A172 (cell line): ENCODE results near the gene UQCRQ. TPM values are rescaled to one million over a fixed set of nuclear protein-coding genes. Genes with fewer than 3 reads are reported as not detected.
"Not testable (repeated sequence)": the region's sequence is repeated elsewhere in the genome, so short reads cannot be mapped to it uniquely, and the experiment has no call there.

Source experiments
- DNase-seq: peaks from one replicate; pipeline ENCODE4 v3.0.0-alpha.2; 2015; ENCODE audit warnings: low spot score
- total RNA-seq: library from RNA; depleted of rRNA; stranded (reverse); fragments of >200 nt; shearing (Covaris generic); gene quantifications from 2 replicates; pipeline ENCODE4 v1.2.3, GENCODE V29; 2014

The UQCRQ gene
- total RNA-seq, 1 experiment from 2014 or later, result 275 TPM

DNA sequence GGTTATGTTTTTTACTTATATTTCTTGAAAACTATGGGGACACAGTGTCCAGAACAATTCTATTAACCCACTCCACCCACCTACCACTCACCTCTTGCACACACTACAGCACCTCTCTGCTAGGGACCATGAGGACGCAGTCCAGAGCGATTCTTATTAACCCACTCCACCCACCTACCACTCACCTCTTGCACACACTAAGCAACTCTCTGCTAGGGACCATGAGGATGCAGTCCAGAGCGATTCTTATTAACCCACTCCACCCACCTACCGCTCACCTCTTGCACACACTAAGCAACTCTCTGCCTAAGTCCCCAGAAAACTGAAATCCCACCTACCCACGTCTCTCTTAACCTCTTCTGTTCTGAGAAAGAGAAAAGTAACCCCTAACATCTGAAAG is 33.8 kb upstream of the UQCRQ start:
- DNase-seq, result no peak

DNA sequence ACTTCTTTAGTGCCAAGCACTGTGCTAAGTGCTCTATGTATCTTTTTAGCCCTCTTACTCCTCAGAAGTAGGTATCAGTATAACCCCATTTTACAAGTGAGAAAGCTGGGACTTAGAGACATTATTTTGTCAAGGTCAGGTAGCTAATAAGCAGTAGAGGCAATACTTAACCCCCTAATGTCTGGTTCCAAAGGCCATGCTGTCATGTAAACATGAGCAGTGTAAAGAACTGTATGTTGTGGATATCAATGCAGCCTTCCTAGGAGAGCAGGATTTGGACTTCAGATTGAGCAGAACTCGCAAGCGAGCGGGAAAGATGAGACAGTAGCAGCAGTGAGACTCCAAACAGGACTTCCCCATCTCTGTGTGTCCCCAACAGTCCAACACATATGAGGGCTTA is 32.4 kb upstream of the UQCRQ start:
- DNase-seq, result no peak

DNA sequence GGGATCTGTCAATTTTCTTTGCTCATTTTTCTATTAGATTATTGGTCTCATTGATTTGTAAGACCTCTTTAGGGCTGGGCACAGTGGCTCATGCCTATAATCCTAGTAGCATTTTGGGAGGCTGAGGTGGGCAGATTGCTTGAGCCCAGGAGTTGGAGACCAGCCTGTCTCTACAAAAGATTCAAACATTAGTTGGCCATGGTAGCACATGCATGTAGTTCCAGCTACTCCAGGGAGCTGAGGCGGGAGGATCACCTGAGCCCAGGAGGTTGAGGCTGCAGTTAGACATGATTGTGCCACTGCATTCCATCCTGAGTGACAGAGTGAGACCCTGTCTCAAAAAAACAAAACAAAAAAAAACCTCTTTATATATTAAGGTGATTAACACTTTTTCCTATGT is 29.6 kb upstream of the UQCRQ start:
- DNase-seq, result no peak

DNA sequence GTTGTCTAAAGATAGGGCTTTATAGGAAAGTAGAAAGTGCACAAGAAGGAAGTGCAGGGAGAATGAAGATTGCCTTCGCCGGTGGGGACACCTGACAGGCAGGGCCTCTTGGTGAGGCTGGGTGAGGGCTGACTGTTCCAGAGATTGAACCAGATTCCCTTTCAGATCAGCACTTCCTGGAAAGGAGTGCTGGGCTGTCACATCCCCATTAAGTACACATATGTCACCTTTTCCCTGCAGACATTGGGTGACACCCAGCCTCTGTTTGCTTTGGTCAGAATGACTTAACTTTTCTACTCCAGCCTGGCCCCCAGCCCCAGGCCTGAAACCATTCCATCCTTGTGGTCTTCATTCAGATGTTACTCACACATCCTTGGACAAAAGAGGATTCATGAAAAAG is 28.6 kb upstream of the UQCRQ start:
- no peak for DNase-seq

DNA sequence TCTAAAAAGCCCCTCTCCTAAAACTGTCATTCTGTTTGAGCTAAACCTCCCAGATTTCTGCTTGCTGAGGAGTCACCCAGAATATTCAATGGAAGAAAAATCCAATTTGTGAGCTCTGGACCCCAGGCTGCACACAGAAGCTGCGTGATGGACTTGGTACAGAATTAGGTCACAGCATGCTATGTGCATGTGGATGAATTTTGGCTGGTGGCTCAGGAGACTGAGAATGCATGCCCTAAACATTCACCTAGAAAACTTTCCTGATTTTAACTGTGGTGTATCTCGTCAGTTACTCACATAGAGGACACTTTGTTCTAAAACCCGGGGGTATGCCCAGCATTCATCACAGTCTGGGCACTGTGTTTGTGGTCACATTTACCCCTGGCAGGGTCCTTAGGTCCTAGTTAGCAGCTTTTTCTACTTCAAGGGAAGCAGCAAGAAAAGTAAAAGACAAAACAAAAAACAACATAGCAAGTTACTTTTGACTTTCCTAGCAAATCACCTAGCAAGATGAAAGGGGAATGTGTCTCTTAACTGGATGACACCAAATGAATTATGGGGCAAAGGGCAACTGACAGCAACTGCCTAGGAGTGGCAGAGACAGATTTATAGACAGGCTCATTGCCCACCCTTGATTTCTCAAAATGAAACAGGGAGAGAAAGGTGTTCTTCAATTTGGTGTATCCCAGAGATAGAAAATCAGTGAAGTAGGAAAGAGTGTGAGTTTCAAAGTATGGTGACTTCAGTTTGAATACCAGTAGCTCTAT is 27.7 kb upstream of the UQCRQ start:
- DNase-seq, result no peak

DNA sequence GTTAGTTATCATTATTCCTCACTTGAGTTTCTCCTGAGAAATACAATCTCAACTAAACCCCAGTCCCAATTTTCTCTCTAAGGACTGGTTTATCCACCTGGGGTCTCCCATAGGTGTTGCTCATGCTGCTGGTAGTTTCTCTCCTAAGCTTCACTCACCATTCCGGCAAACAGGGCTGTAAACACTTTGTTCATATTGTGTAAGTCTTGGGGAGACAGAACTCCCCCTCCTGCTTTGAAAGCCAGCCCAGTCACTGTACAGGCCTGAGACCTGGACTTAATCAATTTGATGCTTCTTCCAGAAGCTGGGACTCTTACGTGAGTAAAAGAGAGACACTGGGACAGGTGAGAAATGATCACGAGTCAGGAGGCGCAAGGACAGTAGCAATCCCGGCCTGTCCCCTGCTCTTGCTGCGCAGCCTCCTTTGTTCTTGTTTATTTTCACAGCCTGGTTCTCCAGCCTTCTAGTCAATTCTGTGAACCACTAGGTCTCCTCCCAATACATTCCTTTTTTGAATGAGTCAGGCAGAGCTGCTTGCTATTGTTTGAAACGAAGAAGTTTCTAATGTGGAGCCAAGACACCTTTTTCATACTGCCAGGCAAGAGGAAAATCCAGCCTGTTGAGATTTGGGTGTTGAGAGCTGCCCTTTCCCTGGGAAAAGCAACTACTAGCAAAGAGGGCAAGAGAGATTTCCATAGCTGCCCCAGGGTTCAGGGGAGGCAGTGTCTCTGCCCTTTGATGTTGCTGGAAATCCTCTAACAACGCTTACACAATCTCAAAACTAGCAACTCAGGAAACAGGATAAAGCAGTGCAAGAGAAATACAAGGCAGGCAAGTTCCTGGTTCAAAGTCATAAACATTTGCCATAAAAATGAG is 26.8 kb upstream of the UQCRQ start:
- DNase-seq, result no peak

DNA sequence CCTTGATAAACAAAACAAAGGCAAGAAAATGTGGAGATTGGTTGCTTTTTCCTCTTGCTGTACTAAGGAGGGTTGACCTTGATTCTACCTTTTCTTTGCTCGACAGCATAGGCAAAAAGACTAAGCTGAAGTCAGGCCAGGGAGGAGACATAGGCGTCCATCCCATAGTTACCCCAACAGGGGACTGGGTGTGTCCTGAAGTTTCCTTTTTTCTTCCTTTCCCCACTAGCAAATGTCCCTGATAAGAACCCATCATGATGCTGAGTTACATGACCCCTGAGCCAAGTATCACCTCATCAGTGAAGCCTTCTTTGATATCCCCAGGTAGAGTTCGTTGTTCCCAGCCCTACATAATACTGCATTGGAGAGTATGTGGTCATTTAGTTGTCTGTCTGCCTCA is 26.1 kb upstream of the UQCRQ start:
- DNase-seq, result no peak

DNA sequence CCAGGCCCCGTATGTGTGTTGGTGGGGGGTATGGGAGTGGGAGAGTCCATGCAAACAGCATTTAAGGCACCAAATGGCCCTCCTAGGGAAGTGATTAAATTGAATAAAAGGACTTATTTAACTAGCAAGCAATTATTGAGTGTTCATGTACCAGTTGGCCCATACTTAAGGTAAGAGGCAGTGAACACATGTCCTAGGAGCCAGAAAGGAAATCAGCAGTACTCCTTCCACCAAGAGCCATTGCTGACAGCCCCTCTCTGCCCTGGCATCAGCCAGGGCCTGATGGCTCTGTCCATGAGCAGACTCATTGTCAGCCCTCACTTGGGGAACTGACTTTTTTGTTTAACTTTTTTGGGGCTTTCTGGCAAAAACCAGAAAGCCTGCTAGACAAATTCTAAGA is 25.5 kb upstream of the UQCRQ start:
- no peak for DNase-seq

DNA sequence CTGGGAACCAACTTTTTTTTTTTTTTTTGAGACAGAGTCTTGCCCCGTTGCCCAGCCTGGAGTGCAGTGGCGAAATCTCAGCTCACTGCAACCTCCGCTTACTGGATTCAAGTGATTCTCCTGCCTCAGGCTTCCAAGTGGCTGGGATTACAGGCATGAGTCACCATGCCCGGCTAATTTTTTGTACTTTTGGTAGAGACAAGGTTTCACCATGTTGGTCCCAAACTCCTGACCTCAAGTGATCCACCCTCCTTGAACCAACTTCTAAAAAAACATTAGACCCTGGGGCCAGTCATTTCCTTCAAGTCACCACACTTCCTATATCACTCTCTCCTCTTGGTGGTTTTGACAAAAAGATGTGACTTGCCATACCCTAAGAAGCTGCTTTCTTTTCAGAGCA is 25.1 kb upstream of the UQCRQ start:
- peak; percentile 24 for DNase-seq

DNA sequence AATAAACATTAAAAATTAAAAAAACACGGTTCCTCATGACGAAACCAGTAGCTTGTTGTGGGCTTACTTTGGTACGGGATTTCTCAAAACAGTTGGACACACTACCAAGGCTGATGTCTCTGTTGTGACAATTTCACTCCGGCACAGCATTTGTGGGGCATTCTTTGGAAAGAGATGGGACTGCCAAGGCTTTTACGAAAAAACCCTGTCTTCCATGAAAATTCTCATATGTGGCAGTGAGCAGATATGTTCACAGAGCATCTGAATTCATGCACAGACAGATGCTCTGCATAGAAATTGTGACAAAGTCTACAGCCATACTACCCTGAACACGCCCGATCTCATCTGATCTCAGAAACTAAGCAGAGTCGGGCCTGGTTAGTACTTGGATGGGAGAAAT is 18.2 kb upstream of the UQCRQ start:
- DNase-seq, result no peak

DNA sequence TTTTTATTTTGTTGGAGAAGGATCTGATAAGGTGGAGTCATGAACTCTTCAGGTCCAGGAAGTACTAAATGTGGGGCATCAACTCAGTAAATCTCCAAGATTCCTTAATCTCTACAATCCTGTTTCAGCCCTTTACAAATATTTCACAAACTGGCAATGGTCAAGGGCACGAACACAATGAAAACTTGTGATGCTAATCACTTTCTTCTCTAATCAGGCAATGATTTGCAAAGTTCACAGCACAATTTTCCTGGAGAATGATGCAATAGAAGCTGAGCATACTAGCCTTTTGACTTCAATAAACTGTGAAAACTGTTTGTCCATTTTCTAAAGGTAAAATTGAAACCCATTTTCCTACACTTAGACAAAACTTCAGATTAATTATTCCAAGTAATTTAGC is 17.1 kb upstream of the UQCRQ start:
- DNase-seq, result no peak

DNA sequence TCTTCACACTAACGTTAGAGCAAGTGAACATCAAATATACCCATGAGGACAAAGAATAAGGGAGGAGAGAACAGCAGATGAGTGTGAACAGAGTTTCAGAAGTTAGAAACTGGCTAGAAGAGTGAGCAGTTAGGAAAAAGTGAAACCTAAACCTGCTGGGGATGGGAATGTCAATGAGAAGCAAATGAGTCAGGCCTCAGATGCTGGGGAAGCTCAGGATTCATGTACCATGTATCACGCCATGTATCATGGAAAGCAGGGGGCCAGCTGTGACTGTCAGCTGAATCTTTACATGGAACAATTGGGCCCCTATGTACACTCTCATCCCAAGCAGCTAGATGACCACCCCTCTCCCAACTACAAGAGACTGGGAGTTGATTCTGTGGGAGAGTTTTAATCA is 16.4 kb upstream of the UQCRQ start:
- no peak for DNase-seq

DNA sequence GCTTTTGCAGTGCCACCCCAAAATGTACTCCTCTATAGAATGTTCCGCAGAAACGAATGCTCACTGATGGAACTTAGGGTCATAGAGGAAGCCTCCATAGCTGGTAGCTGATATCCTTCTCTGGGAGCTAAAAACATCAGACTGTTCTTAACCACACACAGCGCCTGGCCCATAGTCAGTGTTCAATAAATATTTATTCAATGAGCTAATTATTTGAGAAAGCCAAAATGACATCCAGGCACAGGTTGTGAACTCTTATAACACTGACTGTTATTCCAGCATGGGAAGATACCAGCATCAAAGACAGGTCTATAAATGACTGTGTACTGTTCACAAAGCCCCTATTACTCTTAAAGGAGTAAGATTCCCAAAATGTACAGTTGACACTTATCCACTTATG is 13.1 kb upstream of the UQCRQ start:
- DNase-seq, result no peak

DNA sequence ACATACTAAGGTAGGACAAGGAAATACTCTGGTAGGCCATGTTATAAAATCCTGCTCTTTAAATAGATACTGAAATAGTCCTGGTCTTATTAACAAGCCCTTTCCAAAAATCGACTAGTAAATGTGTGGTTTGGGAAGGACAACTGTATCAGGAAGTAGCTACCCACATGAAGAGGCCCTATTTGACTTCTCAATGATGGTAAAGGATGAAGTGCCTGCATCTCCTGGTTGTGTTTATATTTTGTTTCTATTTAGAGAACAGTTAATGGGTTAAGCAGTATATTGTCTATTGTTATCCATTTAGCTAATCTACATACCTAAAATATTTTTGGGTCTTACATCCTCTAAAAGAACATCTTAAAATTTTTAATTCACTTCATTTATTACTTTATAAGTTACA is 12.7 kb upstream of the UQCRQ start:
- no peak for DNase-seq

DNA sequence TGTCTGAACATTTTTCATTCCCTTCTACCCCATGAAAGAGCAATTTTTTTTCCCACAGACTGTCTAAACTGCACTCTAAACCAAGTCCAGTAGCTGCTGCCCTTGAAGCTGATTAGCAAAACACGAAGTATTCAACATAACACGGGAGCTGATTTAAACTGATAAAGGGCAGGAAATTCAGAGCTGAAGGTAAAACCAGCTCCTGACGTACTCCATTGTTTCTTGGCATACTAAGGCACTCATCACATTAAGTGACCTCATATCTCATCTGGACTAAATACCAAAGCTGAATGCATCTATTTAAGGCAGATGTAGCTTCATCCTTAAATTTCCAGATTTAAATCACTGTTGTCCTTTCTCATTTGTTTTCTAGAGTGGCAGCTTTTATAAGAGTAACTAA is 12.1 kb upstream of the UQCRQ start:
- DNase-seq, result no peak

DNA sequence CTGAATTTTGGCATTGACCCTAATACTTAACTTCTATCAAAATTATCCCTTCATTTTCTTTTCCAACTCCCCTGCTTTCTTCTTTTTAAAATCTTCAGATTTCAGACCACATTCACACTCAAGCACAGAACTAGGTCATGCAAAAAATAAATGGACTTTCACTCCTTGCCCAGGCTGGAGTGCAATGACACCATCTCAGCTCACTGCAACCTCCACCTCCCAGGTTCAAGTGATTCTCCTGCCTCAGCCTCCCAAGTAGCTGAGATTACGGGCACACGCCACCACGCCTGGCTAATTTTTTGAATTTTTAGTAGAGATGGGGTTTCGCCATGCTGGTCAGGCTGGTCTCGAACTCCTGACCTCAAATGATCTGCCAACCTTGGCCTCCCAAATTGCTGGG is 11.4 kb upstream of the UQCRQ start:
- DNase-seq, result not testable (repeated sequence)

DNA sequence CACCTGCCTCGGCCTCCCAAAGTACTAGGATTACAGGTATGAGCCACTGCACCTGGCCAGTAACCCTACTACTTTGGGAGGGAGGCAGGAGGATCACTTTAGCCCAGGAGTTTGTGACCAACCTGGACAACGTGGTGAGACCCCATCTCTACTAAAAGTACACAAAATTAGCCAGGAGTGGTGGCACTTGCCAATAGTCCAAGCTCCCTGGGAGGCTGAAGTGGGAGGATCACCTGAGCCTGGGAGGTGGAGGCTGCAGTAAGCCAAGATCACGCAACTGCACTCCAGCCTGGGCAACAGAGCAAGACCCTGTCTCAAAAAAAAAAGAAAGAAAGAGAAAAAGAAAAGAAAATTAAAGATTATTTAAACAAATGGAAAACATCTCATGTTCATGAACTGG is 10.4 kb upstream of the UQCRQ start:
- no peak for DNase-seq

DNA sequence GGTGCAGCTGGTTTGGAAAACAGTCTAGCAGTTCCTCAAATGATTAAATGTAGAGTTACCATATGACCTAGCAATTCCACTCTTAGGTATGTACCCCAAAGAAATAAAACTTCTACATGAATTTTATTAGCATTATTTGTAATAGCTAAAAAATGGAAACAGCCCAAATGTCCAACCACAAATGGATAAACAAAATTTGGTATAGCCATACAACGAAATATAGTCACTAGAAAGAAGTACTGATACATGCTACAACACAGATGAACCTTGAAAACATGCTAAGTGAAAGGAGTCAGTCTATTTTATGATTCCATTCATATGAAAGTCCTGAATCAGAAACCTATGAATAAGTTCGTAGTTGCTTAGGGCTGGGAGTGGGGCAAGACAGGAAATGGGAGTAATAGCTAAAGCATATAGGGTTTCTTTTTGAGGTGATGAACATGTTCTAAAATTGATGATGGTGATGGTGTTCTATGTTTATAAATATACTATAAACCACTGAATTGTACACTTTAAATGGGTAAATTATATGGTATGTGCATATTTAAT is 6.5 kb upstream of the UQCRQ start:
- DNase-seq, result no peak

DNA sequence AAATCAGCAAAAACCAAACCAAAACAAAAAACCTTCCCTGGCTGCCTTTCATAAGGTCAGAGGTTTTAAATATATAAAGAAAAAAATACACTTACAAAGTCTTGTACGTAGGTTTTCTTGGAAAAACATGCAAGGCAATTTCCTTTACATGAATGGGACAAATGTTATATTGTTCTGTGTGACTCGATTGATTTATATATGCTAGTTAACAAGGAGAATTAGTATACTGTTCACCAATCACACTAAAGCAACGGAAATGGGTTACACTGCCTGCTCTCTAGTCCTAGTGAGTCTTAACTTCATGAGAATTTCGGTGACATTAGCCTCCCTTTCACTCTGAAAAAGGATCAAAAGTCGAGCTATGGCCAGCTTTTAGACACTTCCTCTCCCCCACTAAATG is 5.7 kb upstream of the UQCRQ start:
- DNase-seq, result no peak

DNA sequence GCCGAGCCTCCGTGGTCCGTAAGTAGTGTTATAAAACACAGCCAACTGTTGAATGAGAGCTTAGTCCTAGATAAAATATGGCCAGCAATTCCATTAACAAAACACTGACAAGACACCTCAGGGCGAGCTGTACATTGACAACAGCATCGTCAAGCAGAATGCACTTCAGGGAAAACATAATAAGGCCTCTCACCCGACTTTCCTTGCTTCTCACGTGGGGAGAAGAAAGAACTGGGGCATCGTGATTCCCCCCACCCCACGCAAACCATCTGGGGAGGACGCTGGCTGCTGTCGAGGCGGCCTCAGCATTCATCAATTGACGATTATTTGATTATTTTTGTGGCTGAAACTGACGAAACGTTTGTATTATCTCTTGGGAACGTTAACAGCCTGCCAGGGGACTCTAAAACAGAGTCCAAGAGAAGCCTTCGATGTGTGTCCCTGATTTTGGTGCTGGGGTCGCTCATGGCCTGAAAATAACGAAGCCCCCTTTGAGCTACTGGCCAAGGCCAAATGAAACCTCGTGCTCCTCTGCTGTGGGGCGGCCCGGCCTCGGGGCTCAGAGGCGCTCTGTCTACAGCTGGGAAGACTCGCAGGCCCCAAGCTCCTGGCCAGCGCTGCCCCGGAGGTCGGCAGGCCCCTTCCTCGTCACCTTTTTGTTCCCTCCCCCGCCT is 637 bp upstream of the UQCRQ start:
- DNase-seq, result no peak

DNA sequence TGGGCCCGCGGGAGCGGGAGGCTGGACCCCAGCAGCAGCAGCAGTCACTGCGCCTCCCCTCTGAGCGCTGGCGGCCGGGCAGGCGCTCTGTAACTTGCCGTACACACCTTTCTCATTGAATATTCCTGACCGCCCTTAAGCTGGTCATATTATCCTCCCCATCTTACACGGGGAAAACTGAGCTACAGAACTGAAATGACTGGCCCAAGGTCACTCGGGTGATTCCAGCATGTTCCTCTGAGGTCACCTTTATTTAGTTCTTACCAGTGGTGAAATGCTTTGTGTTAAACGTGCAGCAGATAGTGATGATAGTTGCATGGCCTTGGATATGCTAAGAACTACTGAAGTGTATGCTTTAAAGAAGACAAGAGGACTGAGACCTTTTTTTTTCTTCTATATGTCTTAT is 607 bp downstream of the UQCRQ start:
- no peak for DNase-seq

DNA sequence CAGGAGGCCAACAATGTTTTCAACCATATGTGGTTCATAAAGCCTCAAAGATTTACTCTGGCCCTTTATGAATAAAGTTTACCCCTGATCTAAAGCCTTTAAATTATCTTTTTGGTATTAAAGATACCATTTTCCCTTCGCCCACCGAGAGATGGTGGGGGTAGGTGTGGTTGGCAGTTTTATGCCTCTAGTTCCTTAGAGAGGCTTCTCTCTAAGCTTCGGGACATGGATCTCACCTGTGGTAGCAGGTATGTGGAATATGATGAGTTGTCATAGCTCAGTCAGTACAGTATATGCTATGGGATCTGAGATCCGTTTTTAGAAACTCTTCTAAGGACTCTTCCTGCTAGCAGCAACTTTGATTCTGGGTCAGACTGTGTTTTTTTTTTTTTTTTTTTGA is 2.3 kb downstream of the UQCRQ start:
- DNase-seq, result no peak

DNA sequence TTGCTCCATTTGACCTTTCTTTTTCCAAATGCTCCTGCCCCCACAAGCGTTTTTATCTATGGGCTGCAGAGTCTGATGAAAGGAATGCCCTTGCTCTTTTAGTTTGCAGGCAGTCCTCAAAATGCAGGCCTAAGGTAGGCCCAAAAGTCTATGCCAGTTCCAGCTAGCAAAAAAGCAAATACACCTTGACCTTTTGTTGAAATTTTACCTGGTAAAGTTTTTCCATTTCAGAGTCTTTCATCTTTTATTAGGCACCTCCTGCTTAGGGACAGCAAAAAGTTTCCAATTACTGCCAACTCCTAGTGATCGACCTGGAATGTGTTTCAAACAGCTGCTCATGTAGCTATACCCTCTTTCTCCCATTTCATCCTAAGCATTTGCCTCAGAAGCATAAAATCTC is 4.4 kb downstream of the UQCRQ start:
- DNase-seq, result no peak
